ENCODE results near the gene STPG2. TPM values are rescaled to one million over a fixed set of nuclear protein-coding genes. Genes with fewer than 3 reads are reported as not detected.

Gene STPG2
- total RNA-seq, 4 donors from 2014 or later, result 0.90 to 2.4 (median 1.5) TPM

DNA sequence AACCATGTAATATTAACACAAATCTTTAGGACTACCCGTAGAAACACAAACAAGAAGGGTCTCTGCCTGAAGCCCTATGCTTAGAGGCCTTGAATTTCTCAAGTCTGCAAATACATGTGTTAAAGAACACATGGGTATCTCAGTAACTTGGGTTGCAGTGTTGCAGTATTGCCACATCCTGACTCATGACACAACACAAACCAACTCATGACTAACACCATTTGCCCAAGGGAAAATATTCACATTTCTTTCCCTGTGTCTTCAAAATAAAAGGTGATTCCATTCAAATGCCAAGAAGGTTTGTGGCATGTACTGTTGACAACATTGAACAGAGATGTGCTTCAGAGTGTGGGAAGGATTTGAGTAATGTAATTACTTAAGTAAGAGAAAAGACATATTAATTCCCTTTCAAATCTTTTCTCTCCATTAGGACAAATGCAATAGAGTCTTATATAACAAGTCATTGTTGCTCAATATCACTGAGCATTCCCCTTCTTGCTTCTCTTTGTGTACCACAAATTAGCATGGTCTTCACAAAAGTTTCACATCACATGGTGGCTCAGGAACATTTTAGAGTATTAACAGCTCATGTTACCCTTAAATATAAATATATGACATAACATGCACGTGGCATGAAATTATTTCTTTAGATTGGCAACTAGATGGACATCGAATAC is 487.1 kb downstream of the STPG2 start:
- no peak for DNase-seq (ENCODE audit: low spot score in 2 of 2)
- Histone ChIP-seq H3K4me3 (no peak overlapping the region), H3K27me3 (no peaks in the 10 kb centered on the region), H3K36me3 (no peaks in the 10 kb centered on the region), H3K9me3 (no peaks in the 10 kb centered on the region), H3K4me1 (no peaks in the 10 kb centered on the region), H3K27ac (no peak overlapping the region)
- WGBS, 2 donors, result 87 to 88% methylated on average over 3 of the region's 3 CpGs
- TF ChIP-seq EP300 (IDR thresholded peaks at IDR 0.05), result peak in 1 of 2 donors; percentile 14
- no peak for TF ChIP-seq POLR2A (IDR thresholded peaks at IDR 0.05)
- no peak for TF ChIP-seq CTCF (IDR thresholded peaks at IDR 0.05)

GRCh38 chr4:97653701-97654100 is 489.6 kb downstream of the STPG2 start:
- DNase-seq (ENCODE audit: low spot score in 2 of 2), result no peak
- Histone ChIP-seq H3K27ac (no peak overlapping the region), H3K4me3 (no peak overlapping the region), H3K27me3 (no peaks in the 10 kb centered on the region), H3K9me3 (no peaks in the 10 kb centered on the region), H3K4me1 (no peaks in the 10 kb centered on the region), H3K36me3 (no peaks in the 10 kb centered on the region)
- 65 to 88% methylated on average over 2 of the region's 2 CpGs for WGBS, 2 donors
- TF ChIP-seq EP300 (IDR thresholded peaks at IDR 0.05) (no peak), POLR2A (IDR thresholded peaks at IDR 0.05) (no peak)

GRCh38 chr4:97646997-97647396 is 496.3 kb downstream of the STPG2 start:
- Histone ChIP-seq H3K4me3 (no peak overlapping the region), H3K4me1 (no peaks in the 10 kb centered on the region), H3K27me3 (no peaks in the 10 kb centered on the region), H3K36me3 (no peaks in the 10 kb centered on the region), H3K9me3 (no peaks in the 10 kb centered on the region), H3K27ac (no peak overlapping the region)
- DNase-seq (ENCODE audit: low spot score in 2 of 2), result no peak
- no peak for TF ChIP-seq EP300 (IDR thresholded peaks at IDR 0.05)
- TF ChIP-seq CTCF (IDR thresholded peaks at IDR 0.05), result no peak
- no peak for TF ChIP-seq POLR2A (IDR thresholded peaks at IDR 0.05)

DNA sequence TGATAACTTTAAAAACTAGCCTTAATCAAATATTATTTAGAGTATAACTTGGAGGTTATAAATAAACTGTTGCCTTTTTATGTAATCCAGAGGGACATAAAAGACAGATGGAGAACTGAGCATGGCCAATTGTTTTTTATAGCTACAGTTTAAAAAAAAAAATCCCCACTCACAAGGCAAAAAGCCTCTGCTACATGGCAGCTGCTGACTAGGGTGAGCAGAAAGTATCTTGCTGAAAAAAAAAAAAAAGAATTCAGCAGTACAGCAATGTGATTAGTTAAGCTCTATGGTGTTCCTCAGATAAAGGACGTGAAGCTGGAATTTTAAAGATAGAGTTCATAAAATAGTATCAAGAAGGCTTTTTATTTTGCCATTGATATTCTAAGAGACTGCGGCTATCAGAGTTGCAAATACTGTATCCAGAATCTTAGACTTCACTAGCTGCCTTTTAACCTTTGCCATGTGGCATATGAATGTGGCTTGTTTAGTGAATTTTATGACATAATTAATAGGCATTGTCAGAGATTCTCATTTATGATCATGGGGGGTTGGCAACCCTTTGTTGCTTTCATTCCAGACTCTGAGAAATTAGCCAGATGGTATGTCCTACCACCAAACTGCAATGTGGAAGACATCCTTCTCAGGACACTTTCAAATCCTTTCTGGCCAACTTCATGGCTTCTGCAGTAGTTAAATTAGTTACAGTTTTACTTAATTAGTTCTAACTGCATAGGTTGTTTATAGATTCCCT is 498.0 kb downstream of the STPG2 start:
- DNase-seq (ENCODE audit: low spot score in 2 of 2), result no peak
- no peak for TF ChIP-seq EP300 (IDR thresholded peaks at IDR 0.05)
- TF ChIP-seq POLR2A (IDR thresholded peaks at IDR 0.05), result no peak
- TF ChIP-seq CTCF (IDR thresholded peaks at IDR 0.05), result no peak
- H3K4me1 ChIP-seq, result no peaks in the 10 kb centered on the region
- no peaks in the 10 kb centered on the region for H3K36me3 ChIP-seq
- no peaks in the 10 kb centered on the region for H3K9me3 ChIP-seq
- no peaks in the 10 kb centered on the region for H3K27me3 ChIP-seq
- WGBS, 2 donors, result 39 to 50% methylated on average over 2 of the region's 2 CpGs
- H3K4me3 ChIP-seq, result no peak overlapping the region
- no peak overlapping the region for H3K27ac ChIP-seq

- no peak for DNase-seq (ENCODE audit: low spot score in 2 of 2)
- Histone ChIP-seq H3K4me3 (no peak overlapping the region), H3K27ac (no peak overlapping the region), H3K9me3 (no peaks in the 10 kb centered on the region), H3K27me3 (no peaks in the 10 kb centered on the region), H3K36me3 (no peaks in the 10 kb centered on the region), H3K4me1 (no peaks in the 10 kb centered on the region)
- no peak for TF ChIP-seq POLR2A (IDR thresholded peaks at IDR 0.05)
- no peak for TF ChIP-seq EP300 (IDR thresholded peaks at IDR 0.05)
- no peak for TF ChIP-seq CTCF (IDR thresholded peaks at IDR 0.05)
Observed at GRCh38 chr4:97643179-97643578, 500.1 kb downstream of the STPG2 start.
